GM06990 (cell line): ENCODE measurements around the gene APOC3.

Source experiments
- DNase-seq: peaks from one replicate; pipeline ENCODE4 v3.0.0-alpha.2; 2011; ENCODE audit not compliant: insufficient read length; ENCODE audit errors: extremely low read depth
- H3K27me3 ChIP-seq: replicated peaks from 2 replicates; pipeline ENCODE4 v1.6.0; 2011; ENCODE audit warnings: low read length; ENCODE audit not compliant: control insufficient read depth, insufficient read depth
- H3K36me3 ChIP-seq: 2 replicates; pipeline ENCODE4 v1.5.1; 2011; ENCODE audit warnings: low read length; ENCODE audit not compliant: control insufficient read depth, insufficient read depth
- H3K4me3 ChIP-seq: replicated peaks from 2 replicates; pipeline ENCODE4 v1.5.1; 2011; ENCODE audit warnings: low read depth, mild to moderate bottlenecking, control low read depth, low read length
- TF ChIP-seq, protein P1 (sequence below): IDR thresholded peaks from 2 replicates; pipeline ENCODE4 v1.5.1; 2011; ENCODE audit warnings: low read length, control low read depth, mild to moderate bottlenecking, inconsistent platforms; ENCODE audit not compliant: insufficient read depth, poor library complexity, severe bottlenecking

APOC3 gene

DNA sequence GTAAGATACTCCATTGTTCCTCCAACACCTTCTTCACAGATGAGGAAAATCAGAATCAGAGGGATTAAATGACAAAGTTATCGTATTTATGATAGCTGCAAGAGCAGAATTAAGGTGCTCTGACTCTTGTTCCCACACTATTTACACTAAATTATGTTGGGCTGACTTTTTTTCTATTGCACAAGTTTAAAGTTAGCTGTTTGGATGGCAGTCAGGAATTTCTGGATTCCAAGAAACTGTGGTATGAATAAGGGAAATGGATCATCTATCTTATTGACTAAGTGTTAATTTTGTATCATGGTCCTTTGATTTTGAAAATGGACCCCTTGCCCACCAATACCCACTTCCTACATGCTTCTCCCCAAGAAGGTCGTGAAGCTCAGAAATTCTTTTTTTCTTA is 27.6 kb downstream of the APOC3 start:
- H3K4me3 ChIP-seq = no peak overlapping the region
- H3K36me3 ChIP-seq = peaks cover 14% of the 10 kb centered on the region
- DNase-seq = no peak
- H3K27me3 ChIP-seq = no peaks in the 10 kb centered on the region
- TF ChIP-seq, protein P1, sequence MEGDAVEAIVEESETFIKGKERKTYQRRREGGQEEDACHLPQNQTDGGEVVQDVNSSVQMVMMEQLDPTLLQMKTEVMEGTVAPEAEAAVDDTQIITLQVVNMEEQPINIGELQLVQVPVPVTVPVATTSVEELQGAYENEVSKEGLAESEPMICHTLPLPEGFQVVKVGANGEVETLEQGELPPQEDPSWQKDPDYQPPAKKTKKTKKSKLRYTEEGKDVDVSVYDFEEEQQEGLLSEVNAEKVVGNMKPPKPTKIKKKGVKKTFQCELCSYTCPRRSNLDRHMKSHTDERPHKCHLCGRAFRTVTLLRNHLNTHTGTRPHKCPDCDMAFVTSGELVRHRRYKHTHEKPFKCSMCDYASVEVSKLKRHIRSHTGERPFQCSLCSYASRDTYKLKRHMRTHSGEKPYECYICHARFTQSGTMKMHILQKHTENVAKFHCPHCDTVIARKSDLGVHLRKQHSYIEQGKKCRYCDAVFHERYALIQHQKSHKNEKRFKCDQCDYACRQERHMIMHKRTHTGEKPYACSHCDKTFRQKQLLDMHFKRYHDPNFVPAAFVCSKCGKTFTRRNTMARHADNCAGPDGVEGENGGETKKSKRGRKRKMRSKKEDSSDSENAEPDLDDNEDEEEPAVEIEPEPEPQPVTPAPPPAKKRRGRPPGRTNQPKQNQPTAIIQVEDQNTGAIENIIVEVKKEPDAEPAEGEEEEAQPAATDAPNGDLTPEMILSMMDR = no peak

DNA sequence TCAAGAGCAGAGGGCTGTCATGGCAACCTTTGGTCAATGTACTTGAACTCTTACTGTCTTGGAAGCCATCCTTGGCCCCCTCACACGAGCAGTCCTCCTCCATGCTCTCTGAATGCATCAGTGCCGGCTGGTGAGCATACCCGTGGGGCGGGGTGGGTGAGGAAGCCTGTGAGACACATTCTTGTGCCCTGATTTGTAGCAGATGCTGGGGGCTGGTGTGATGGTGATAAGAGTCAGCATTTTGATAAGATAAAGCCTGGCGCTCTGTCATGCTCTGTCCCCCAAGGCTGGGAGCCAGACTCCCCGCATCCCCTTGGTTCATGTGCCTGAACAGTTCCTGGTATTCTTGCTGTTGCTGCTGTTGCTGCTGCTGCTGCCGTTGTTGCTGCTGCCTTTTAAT is 28.2 kb downstream of the APOC3 start:
- H3K36me3 ChIP-seq = peaks cover 16% of the 10 kb centered on the region
- no peak for DNase-seq

DNA sequence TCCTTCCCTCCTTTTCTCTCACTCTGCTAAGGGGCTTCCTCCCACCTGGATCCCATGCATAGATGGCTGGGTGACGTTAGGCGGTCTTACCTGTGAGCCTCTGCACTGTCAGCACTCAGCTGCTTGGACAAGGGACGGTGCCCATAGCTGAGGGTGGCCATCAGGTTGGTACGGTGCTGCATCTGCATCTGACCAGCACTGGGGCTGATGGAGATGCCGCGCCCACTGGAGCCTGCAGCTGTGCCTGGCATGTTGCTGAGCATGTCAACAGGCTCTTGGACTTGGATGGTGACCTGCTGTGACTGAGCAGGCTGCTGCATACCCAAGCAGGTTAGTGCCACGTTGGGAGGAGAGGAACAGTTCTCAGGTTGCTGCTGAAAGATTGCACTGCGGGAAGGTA is 29.5 kb downstream of the APOC3 start:
- TF ChIP-seq, protein P1 = no peak
- Histone ChIP-seq H3K36me3 (peaks cover 21% of the 10 kb centered on the region), H3K27me3 (no peaks in the 10 kb centered on the region), H3K4me3 (no peak overlapping the region)
- DNase-seq = no peak

More for the DNA sequence above, 28.2 kb downstream of the APOC3 start:
- H3K4me3 ChIP-seq = no peak overlapping the region
- TF ChIP-seq, protein P1 = no peak
- H3K27me3 ChIP-seq = no peaks in the 10 kb centered on the region

DNA sequence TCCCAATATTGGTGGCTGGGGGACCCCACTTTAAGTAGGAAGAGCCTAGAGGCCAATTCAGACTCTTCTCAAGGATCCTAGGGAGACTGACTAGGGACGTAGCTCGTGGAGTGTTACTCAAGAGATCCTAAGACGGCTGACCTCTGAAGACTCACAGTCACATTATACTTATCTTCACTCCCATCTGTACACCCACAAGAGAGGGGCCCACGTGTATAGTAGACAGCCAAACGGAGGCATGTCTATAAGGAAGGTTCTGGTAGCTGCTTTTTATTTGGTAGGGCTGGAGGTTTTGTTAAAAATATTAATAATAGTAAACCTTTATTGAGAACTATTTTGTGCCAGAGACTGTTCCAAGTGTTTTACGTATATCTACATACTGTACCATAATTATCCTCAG is 30.6 kb downstream of the APOC3 start:
- DNase-seq = no peak
- TF ChIP-seq, protein P1 = no peak
- H3K4me3 ChIP-seq = no peak overlapping the region
- H3K27me3 ChIP-seq = no peaks in the 10 kb centered on the region
- H3K36me3 ChIP-seq = peaks cover 21% of the 10 kb centered on the region

DNA sequence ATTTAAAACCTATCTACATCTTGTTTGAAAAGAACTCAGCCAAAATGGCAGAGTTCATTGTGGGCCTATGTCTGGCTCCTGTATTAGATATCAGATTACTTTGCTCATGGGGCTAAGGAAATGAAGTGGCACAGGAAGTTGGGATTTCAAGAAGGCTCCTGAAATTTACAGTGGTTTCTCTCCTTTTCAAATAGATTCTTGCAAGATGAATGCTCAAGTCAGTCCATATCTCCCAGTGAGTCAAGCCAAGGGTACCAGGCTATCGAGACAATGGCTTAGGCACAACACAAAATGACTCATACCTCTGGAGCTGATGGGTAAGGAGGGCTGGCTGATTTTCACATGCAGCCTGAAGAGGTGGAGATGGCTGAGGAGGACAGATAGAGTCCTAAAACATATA is 31.8 kb downstream of the APOC3 start:
- Histone ChIP-seq H3K27me3 (no peaks in the 10 kb centered on the region), H3K4me3 (no peak overlapping the region), H3K36me3 (peaks cover 21% of the 10 kb centered on the region)
- no peak for DNase-seq
- TF ChIP-seq, protein P1 = no peak

DNA sequence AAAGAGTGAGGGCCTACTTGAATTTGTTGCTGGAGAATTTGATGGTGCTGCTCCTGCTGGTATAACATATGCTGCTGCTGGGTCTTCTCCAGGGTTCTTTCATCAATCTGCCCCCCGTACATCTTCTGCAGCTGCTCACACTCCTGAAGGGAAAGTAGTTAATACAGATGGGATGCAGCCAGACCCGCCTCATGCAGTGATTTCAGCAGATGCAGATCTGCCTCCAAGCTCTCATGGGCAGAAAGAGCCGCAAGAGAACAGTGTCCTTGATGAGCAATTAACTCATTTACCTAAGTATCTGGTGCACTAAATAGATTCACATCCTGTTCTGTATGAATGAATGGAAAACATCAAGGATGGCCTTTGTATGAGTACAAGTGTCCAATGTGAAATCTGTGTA is 32.5 kb downstream of the APOC3 start:
- H3K27me3 ChIP-seq = no peaks in the 10 kb centered on the region
- DNase-seq = no peak
- TF ChIP-seq, protein P1 = no peak
- H3K36me3 ChIP-seq = peaks cover 21% of the 10 kb centered on the region
- H3K4me3 ChIP-seq = no peak overlapping the region
